NCI-H2029 treated with DMSO at 0.1 percent for 48 hours (cell line): ENCODE data around the gene ZMYND8.
"Not testable (repeated sequence)": the region's sequence is repeated elsewhere in the genome, so short reads cannot be mapped to it uniquely, and the experiment has no call there.

ENCODE experiments used
- DNase-seq: peaks from one replicate; lab custom pipeline; 2025; lab: John Stamatoyannopoulos, UW

The ZMYND8 gene

DNA sequence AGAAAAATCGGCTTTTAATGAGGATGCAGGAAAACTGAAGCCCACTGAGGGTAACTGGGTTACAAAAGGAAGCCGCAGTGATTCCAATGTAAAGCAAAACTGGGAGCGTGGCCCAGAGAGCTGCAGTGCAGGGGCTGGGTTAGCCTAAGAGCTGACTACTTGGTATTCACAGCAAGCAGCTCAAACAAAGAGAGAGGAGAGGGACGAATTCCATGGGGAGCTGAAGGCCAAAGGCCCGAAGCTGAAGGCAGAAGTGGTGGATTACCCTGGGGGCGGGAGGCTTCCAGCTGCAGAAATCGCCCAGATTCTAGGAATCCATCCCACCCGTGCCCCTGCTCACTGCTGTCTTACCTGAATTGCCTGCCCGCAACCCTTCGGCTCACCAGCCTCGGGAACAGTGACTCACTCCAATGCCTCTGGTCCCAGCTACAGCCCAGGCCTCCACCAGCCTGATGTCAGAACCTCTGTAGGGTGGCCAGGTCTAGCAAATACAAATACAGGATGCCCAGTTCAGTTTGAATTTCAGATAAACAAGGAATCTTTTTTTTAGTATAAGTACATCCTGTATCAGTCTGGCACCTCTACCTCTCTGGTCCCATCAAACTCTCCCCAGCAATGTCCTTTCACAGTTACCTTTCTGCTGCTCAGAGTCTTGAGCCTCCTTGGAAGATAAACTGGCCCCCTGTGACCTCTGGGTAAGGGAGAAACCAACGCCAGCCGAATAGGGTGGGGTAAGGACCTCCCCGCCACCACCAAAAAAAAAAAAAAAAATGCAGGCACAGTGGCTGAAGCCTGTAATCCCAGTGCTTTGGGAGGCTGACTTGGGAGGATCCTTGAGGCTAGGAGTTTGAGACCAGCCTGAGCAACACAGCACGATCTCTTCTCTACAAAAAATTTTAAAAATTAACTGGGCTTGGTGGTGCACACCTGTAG lies 14.6 kb upstream of the ZMYND8 start:
- DNase-seq = no peak

DNA sequence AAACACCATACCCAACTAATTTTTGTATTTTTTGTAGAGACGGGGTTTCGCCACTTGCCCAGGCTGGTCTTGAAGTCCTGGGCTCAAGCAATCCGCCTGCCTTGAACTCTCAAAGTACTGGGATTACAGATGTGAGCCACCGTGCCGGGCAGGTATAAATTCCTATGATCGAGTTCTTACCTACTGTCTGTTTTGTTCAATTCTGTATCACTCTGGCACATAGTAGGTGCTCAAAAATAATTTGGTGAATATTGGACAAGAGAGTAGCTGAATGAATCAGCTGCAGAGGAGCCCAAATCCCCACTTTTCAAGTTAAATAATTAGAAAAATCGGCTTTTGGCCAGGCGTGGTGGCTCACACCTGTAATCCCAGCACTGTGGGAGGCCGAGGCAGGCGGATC lies 13.7 kb upstream of the ZMYND8 start:
- no peak for DNase-seq

DNA sequence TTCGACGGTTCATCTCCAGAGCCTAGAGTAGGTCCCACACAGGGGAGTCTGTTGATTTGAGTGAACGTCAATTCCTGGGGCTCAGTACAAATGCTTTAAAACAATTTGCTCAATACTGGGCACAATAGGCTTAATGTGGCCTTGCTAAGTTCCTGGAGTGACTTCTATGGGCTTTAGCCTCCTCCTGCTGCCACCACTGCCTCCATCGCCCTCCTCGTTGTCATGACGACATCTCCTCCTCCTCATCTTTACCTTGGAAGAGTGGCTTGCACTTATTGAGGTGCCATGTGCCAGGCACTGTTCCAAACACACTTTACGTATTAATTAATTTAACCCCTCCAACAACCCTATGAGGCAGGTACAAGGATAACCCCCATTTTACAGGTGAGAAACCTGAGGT lies 11.8 kb upstream of the ZMYND8 start:
- DNase-seq = no peak

GRCh38 chr20:47366301-47366700 lies 9.8 kb upstream of the ZMYND8 start:
- not testable (repeated sequence) for DNase-seq

DNA sequence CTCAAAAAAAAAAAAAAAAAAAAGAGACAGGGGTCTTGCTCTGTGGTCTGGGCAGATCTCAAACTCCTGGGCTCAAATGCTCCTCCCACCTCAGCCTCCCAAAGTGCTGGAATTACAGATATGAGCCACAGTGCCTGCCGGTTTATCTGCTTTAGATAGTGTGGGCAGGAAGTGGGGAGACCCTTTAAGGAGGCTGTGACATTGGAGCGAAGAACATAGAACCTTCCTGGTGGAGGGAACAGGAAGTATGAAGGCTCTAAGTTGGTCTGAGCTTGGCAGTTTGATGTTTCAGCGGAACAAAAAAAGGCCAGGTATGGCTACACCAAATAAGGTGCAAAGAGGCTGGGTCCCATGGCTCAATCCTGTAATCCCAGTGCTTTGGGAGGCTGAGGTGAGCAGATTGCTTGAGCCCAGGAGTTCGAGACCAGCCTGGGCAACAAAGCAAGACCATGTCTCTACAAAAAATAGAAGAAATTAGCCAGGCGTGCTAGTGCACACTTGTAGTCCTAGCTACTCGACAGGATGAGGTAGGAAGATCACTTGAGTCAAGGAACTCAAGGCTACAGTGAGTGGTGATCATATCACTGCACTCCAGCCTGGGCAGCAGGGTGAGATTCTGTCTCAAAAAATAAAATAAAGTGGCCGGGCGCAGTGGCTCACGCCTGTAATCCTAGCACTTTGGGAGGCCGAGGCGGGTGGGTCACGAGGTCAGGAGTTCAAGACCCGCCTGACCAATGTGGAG lies 8.7 kb upstream of the ZMYND8 start:
- DNase-seq = no peak

DNA sequence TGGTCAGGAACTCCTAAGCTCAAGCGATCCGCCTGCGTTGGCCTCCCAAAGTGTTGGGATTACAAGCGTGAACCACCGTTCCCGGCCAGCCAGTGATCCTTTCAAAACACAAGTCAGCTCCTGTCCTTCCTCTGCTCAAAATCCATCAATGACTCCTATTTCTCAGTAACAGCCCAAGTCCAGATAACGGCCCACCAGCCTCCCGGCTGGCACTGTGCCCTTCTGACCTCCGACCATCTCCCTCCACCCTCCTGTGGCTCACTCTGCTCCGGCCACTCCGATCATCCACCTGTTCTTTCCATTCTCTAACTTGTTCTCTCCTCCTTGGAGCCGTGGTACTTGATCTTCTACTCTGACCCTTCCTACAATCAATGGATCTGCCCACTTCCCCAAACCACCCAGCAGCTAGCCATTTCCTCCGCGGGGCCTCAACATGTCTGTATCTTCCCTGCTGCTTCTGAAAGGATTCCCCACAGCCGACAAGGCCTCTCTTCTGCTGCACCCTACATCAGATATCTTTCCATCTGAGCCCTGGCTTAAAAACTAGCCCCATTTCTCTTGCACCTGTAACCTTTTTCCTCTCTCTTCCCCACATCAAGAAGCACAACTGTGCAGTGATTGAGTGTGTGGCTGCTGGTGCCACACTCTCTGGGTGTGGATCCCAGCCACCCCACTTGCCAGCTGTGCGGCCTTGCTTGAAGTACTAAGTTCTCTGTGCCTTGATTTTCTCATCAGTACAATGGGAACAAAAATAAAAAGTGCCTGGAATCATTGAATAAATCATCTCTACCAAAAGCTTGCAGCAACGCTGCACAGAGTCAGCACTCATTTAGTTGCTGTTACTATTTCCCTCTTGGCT lies 6.1 kb upstream of the ZMYND8 start:
- DNase-seq = no peak

- no peak for DNase-seq
Observed at GRCh38 chr20:47361057-47361915, 4.8 kb upstream of the ZMYND8 start.

GRCh38 chr20:47360297-47361056 lies 4.0 kb upstream of the ZMYND8 start:
- peak; percentile 90 for DNase-seq

GRCh38 chr20:47359530-47360296 lies 3.2 kb upstream of the ZMYND8 start:
- DNase-seq = peak; percentile 88

- DNase-seq = peak; percentile 88
Observed at GRCh38 chr20:47358672-47359529, 2.4 kb upstream of the ZMYND8 start.

DNA sequence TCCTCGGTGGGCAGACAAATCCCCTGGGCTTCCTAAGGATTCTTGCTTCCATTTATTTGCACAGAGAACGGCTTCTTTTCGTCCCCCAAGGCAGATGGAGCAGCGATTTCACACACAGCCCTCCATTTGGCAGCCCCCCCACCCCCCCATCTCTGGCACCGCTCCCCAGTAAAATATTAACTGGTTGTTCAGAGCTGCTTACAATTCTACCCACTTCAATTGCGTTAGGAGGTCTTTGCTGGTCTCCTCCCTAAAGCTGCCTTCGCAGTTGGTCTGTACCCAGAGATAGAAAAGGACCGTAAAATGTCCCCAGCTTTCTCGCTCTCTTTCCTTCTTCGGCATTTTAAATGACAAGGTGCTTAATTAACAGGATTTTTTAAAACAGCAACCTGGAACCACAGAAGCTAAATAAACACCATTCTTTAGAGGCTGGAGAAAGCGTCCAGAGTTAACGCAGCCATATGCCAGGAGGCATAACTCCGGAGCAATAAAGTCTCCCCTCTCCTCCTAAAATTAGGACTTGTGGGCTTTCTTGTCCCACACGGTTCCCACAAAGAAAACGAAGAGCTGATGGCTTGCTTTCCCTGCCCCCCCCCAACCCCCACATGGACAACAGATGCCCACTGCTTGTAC lies 1.7 kb upstream of the ZMYND8 start:
- no peak for DNase-seq

GRCh38 chr20:47357296-47358038 lies 968 bp upstream of the ZMYND8 start:
- DNase-seq = peak; percentile 75

DNA sequence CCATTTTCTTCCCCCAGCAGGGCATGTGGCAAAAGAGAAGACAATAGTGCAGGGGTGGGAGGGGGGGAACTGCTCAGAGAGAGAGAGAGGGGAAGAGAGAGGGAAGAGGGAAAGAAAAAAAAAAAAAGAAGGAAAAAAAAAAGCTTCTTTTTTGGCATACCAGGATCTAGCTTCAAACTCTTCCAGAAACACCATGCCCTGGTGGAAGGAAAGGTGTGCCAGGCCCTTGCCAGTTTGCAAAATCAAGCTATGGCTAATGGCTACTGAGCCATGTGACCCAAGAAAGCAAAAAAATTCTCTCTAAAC lies 326 bp downstream of the ZMYND8 start:
- no peak for DNase-seq

GRCh38 chr20:47355489-47356219 lies 845 bp downstream of the ZMYND8 start:
- no peak for DNase-seq

- DNase-seq = no peak
Observed at GRCh38 chr20:47354714-47355488, 1.6 kb downstream of the ZMYND8 start.

GRCh38 chr20:47354464-47354713 lies 2.1 kb downstream of the ZMYND8 start:
- no peak for DNase-seq
